ENCODE measurements around the gene LGI4.

Gene LGI4

GRCh38 chr19:35167251-35168119, 32.6 kb upstream of the LGI4 start:
- Histone ChIP-seq H3K9me3 (ENCODE audit: low read length) (peaks cover 2% of the 10 kb centered on the region), H2AFZ (ENCODE audit: low read depth, low read length) (no peak overlapping the region), H3K27me3 (ENCODE audit: insufficient read depth, low read length) (no peaks in the 10 kb centered on the region), H3K4me3 (ENCODE audit: low read length) (no peak overlapping the region), H3K4me1 (ENCODE audit: insufficient read depth, low read length) (peaks cover 25% of the 10 kb centered on the region), H3K36me3 (ENCODE audit: insufficient read depth, low read length) (no peaks in the 10 kb centered on the region)

GRCh38 chr19:35166100-35167063, 31.5 kb upstream of the LGI4 start:
- Histone ChIP-seq H3K4me1 (ENCODE audit: insufficient read depth, low read length) (peaks cover 25% of the 10 kb centered on the region), H3K9me3 (ENCODE audit: low read length) (peaks cover 3% of the 10 kb centered on the region), H3K36me3 (ENCODE audit: insufficient read depth, low read length) (no peaks in the 10 kb centered on the region)

GRCh38 chr19:35165200-35166058, 30.6 kb upstream of the LGI4 start:
- H3K36me3 ChIP-seq (ENCODE audit: insufficient read depth, low read length), result no peaks in the 10 kb centered on the region
- H3K4me1 ChIP-seq (ENCODE audit: insufficient read depth, low read length), result peaks cover 25% of the 10 kb centered on the region
- peak overlapping the region; percentile 21 for H3K4me3 ChIP-seq (ENCODE audit: low read length)
- H3K27me3 ChIP-seq (ENCODE audit: insufficient read depth, low read length), result no peaks in the 10 kb centered on the region
- no peak overlapping the region for H2AFZ ChIP-seq (ENCODE audit: low read depth, low read length)
- peaks cover 3% of the 10 kb centered on the region for H3K9me3 ChIP-seq (ENCODE audit: low read length)

More at GRCh38 chr19:35166100-35167063, 31.5 kb upstream of the LGI4 start:
- Histone ChIP-seq H2AFZ (ENCODE audit: low read depth, low read length) (no peak overlapping the region), H3K27me3 (ENCODE audit: insufficient read depth, low read length) (no peaks in the 10 kb centered on the region), H3K4me3 (ENCODE audit: low read length) (no peak overlapping the region)

- Histone ChIP-seq H3K9me3 (ENCODE audit: low read length) (peaks cover 3% of the 10 kb centered on the region), H3K4me1 (ENCODE audit: insufficient read depth, low read length) (peaks cover 25% of the 10 kb centered on the region), H3K36me3 (ENCODE audit: insufficient read depth, low read length) (no peaks in the 10 kb centered on the region), H2AFZ (ENCODE audit: low read depth, low read length) (no peak overlapping the region), H3K27me3 (ENCODE audit: insufficient read depth, low read length) (no peaks in the 10 kb centered on the region), H3K4me3 (ENCODE audit: low read length) (no peak overlapping the region)
These were observed 29.6 kb upstream of the LGI4 start for GRCh38 chr19:35164418-35164817.

- Histone ChIP-seq H3K4me3 (ENCODE audit: low read length) (no peak overlapping the region), H3K9me3 (ENCODE audit: low read length) (peaks cover 3% of the 10 kb centered on the region), H2AFZ (ENCODE audit: low read depth, low read length) (no peak overlapping the region), H3K36me3 (ENCODE audit: insufficient read depth, low read length) (no peaks in the 10 kb centered on the region), H3K4me1 (ENCODE audit: insufficient read depth, low read length) (peaks cover 25% of the 10 kb centered on the region), H3K27me3 (ENCODE audit: insufficient read depth, low read length) (peaks cover 2% of the 10 kb centered on the region)
These were observed 27.8 kb upstream of the LGI4 start for GRCh38 chr19:35162471-35163326.

GRCh38 chr19:35161434-35161743, 26.5 kb upstream of the LGI4 start:
- Histone ChIP-seq H3K27me3 (ENCODE audit: insufficient read depth, low read length) (peaks cover 7% of the 10 kb centered on the region), H3K36me3 (ENCODE audit: insufficient read depth, low read length) (no peaks in the 10 kb centered on the region)

GRCh38 chr19:35160629-35161433, 26.0 kb upstream of the LGI4 start:
- peaks cover 20% of the 10 kb centered on the region for H3K4me1 ChIP-seq (ENCODE audit: insufficient read depth, low read length)
- peaks cover 3% of the 10 kb centered on the region for H3K9me3 ChIP-seq (ENCODE audit: low read length)
- no peak overlapping the region for H3K4me3 ChIP-seq (ENCODE audit: low read length)
- no peak overlapping the region for H2AFZ ChIP-seq (ENCODE audit: low read depth, low read length)
- peaks cover 12% of the 10 kb centered on the region for H3K27me3 ChIP-seq (ENCODE audit: insufficient read depth, low read length)
- no peaks in the 10 kb centered on the region for H3K36me3 ChIP-seq (ENCODE audit: insufficient read depth, low read length)

More at GRCh38 chr19:35161434-35161743, 26.5 kb upstream of the LGI4 start:
- peaks cover 3% of the 10 kb centered on the region for H3K9me3 ChIP-seq (ENCODE audit: low read length)
- H3K4me3 ChIP-seq (ENCODE audit: low read length), result no peak overlapping the region
- no peak overlapping the region for H2AFZ ChIP-seq (ENCODE audit: low read depth, low read length)
- H3K4me1 ChIP-seq (ENCODE audit: insufficient read depth, low read length), result peaks cover 23% of the 10 kb centered on the region

GRCh38 chr19:35159606-35160005, 24.7 kb upstream of the LGI4 start:
- no peak overlapping the region for H2AFZ ChIP-seq (ENCODE audit: low read depth, low read length)
- H3K27me3 ChIP-seq (ENCODE audit: insufficient read depth, low read length), result peaks cover 23% of the 10 kb centered on the region
- H3K9me3 ChIP-seq (ENCODE audit: low read length), result peaks cover 1% of the 10 kb centered on the region
- H3K4me3 ChIP-seq (ENCODE audit: low read length), result no peak overlapping the region
- no peaks in the 10 kb centered on the region for H3K36me3 ChIP-seq (ENCODE audit: insufficient read depth, low read length)
- peaks cover 20% of the 10 kb centered on the region for H3K4me1 ChIP-seq (ENCODE audit: insufficient read depth, low read length)

GRCh38 chr19:35157431-35157830, 22.6 kb upstream of the LGI4 start:
- H3K4me3 ChIP-seq (ENCODE audit: low read length), result no peak overlapping the region
- no peak overlapping the region for H2AFZ ChIP-seq (ENCODE audit: low read depth, low read length)
- peaks cover 1% of the 10 kb centered on the region for H3K9me3 ChIP-seq (ENCODE audit: low read length)
- no peaks in the 10 kb centered on the region for H3K36me3 ChIP-seq (ENCODE audit: insufficient read depth, low read length)
- H3K4me1 ChIP-seq (ENCODE audit: insufficient read depth, low read length), result peaks cover 26% of the 10 kb centered on the region
- peaks cover 37% of the 10 kb centered on the region for H3K27me3 ChIP-seq (ENCODE audit: insufficient read depth, low read length)

GRCh38 chr19:35156673-35157014, 21.8 kb upstream of the LGI4 start:
- peaks cover 37% of the 10 kb centered on the region for H3K27me3 ChIP-seq (ENCODE audit: insufficient read depth, low read length)
- no peaks in the 10 kb centered on the region for H3K9me3 ChIP-seq (ENCODE audit: low read length)
- no peak overlapping the region for H3K4me3 ChIP-seq (ENCODE audit: low read length)
- H2AFZ ChIP-seq (ENCODE audit: low read depth, low read length), result no peak overlapping the region
- no peaks in the 10 kb centered on the region for H3K36me3 ChIP-seq (ENCODE audit: insufficient read depth, low read length)
- H3K4me1 ChIP-seq (ENCODE audit: insufficient read depth, low read length), result peaks cover 30% of the 10 kb centered on the region

GRCh38 chr19:35155981-35156672, 21.3 kb upstream of the LGI4 start:
- Histone ChIP-seq H3K4me3 (ENCODE audit: low read length) (no peak overlapping the region), H3K27me3 (ENCODE audit: insufficient read depth, low read length) (peaks cover 39% of the 10 kb centered on the region)

More at GRCh38 chr19:35155981-35156672, 21.3 kb upstream of the LGI4 start:
- Histone ChIP-seq H2AFZ (ENCODE audit: low read depth, low read length) (no peak overlapping the region), H3K9me3 (ENCODE audit: low read length) (no peaks in the 10 kb centered on the region), H3K36me3 (ENCODE audit: insufficient read depth, low read length) (no peaks in the 10 kb centered on the region), H3K4me1 (ENCODE audit: insufficient read depth, low read length) (peaks cover 30% of the 10 kb centered on the region)
